HEK293 (cell line): ENCODE data around the gene ABCA7.

Experiments
- FEZF1 ChIP-seq: fragments of 450-650 bp; formaldehyde crosslinking; IDR thresholded peaks from 2 replicates; pipeline ENCODE4 v1.5.1; 2016; ENCODE audit warnings: missing biosample characterization, missing genetic modification characterization
- GLIS2 ChIP-seq: fragments of 450-650 bp; formaldehyde crosslinking; IDR thresholded peaks from 2 replicates; pipeline ENCODE4 v1.5.1; 2016; ENCODE audit warnings: missing biosample characterization, missing genetic modification characterization
- HOXC10 ChIP-seq: sonication (generic); formaldehyde crosslinking; IDR thresholded peaks from 2 replicates; pipeline ENCODE4 v1.8.1; 2023; ENCODE audit warnings: mild to moderate bottlenecking, missing genetic modification reagents
- IKZF3 ChIP-seq: fragments of 450-650 bp; IDR thresholded peaks from 2 replicates; pipeline ENCODE4 v1.5.0; 2018; ENCODE audit warnings: missing biosample characterization, mild to moderate bottlenecking, missing genetic modification characterization, moderate library complexity
- SETDB1 ChIP-seq: IDR thresholded peaks from one replicate; pipeline ENCODE4 v1.6.1; 2017; ENCODE audit warnings: mild to moderate bottlenecking, low read length, moderate library complexity, mixed read lengths; ENCODE audit not compliant: insufficient read length
- WT1 ChIP-seq: fragments of 450-650 bp; formaldehyde crosslinking; IDR thresholded peaks from 2 replicates; pipeline ENCODE4 v1.5.1; 2016; ENCODE audit warnings: missing biosample characterization, missing genetic modification characterization
- YY2 ChIP-seq: fragments of 450-650 bp; formaldehyde crosslinking; IDR thresholded peaks from 2 replicates; pipeline ENCODE4 v1.5.1; 2016; ENCODE audit warnings: missing biosample characterization, missing genetic modification characterization
- ZFP3 ChIP-seq: fragments of 450-650 bp; formaldehyde crosslinking; IDR thresholded peaks from 2 replicates; pipeline ENCODE4 v1.5.1; 2016; ENCODE audit warnings: low read depth, missing biosample characterization, missing genetic modification characterization
- ZFP41 ChIP-seq: fragments of 450-650 bp; formaldehyde crosslinking; IDR thresholded peaks from 2 replicates; pipeline ENCODE4 v1.5.1; 2016; ENCODE audit warnings: missing biosample characterization, missing genetic modification characterization, borderline replicate concordance
- ZNF133 ChIP-seq: fragments of 450-650 bp; formaldehyde crosslinking; IDR thresholded peaks from 2 replicates; pipeline ENCODE4 v1.5.1; 2016; ENCODE audit warnings: missing biosample characterization, missing genetic modification characterization
- ZNF174 ChIP-seq: fragments of 450-650 bp; formaldehyde crosslinking; IDR thresholded peaks from 2 replicates; pipeline ENCODE4 v1.5.0; 2017; ENCODE audit warnings: missing biosample characterization, mild to moderate bottlenecking, missing genetic modification characterization
- ZNF175 ChIP-seq: fragments of 450-650 bp; formaldehyde crosslinking; IDR thresholded peaks from 2 replicates; pipeline ENCODE4 v1.5.1; 2016; ENCODE audit warnings: missing biosample characterization, missing genetic modification characterization
- ZNF19 ChIP-seq: fragments of 450-650 bp; formaldehyde crosslinking; IDR thresholded peaks from 2 replicates; pipeline ENCODE4; 2016; ENCODE audit warnings: missing biosample characterization, missing genetic modification characterization, low read depth
- ZNF248 ChIP-seq: fragments of 450-650 bp; formaldehyde crosslinking; IDR thresholded peaks from 2 replicates; pipeline ENCODE4 v1.5.1; 2017; ENCODE audit warnings: missing biosample characterization, missing genetic modification characterization
- ZNF292 ChIP-seq: fragments of 450-650 bp; formaldehyde crosslinking; IDR thresholded peaks from 2 replicates; pipeline ENCODE4 v1.5.1; 2016; ENCODE audit warnings: low read depth, missing biosample characterization, missing genetic modification characterization, borderline replicate concordance
- ZNF302 ChIP-seq: fragments of 450-650 bp; formaldehyde crosslinking; IDR thresholded peaks from 2 replicates; pipeline ENCODE4 v1.5.1; 2016; ENCODE audit warnings: missing biosample characterization, missing genetic modification characterization, low read depth
- ZNF324 ChIP-seq: fragments of 450-650 bp; formaldehyde crosslinking; IDR thresholded peaks from 2 replicates; pipeline ENCODE4 v1.5.1; 2016; ENCODE audit warnings: missing biosample characterization, missing genetic modification characterization
- ZNF501 ChIP-seq: fragments of 450-650 bp; formaldehyde crosslinking; IDR thresholded peaks from 2 replicates; pipeline ENCODE4 v1.5.1; 2016; ENCODE audit warnings: missing biosample characterization, missing genetic modification characterization
- ZNF561 ChIP-seq: fragments of 450-650 bp; IDR thresholded peaks from 2 replicates; pipeline ENCODE4 v1.5.1; 2018; ENCODE audit warnings: missing biosample characterization, missing genetic modification characterization, borderline replicate concordance
- ZNF571 ChIP-seq: fragments of 450-650 bp; formaldehyde crosslinking; IDR thresholded peaks from 2 replicates; pipeline ENCODE4 v1.5.0; 2017; ENCODE audit warnings: missing biosample characterization, missing genetic modification characterization
- ZNF600 ChIP-seq: fragments of 450-650 bp; formaldehyde crosslinking; IDR thresholded peaks from 2 replicates; pipeline ENCODE4 v1.5.1; 2016; ENCODE audit warnings: missing biosample characterization, missing genetic modification characterization
- ZNF626 ChIP-seq: fragments of 450-650 bp; sonication (Bioruptor Pico); formaldehyde crosslinking; IDR thresholded peaks from 2 replicates; pipeline ENCODE4 v1.5.1; 2018; ENCODE audit warnings: missing biosample characterization, missing genetic modification characterization, inconsistent platforms
- ZNF677 ChIP-seq: fragments of 450-650 bp; IDR thresholded peaks from 2 replicates; pipeline ENCODE4 v1.5.0; 2018; ENCODE audit warnings: missing biosample characterization, mild to moderate bottlenecking, missing genetic modification characterization, moderate library complexity
- ZNF792 ChIP-seq: fragments of 450-650 bp; formaldehyde crosslinking; IDR thresholded peaks from 2 replicates; pipeline ENCODE4 v1.5.1; 2016; ENCODE audit warnings: missing biosample characterization, missing genetic modification characterization
- ZNF843 ChIP-seq: fragments of 450-650 bp; formaldehyde crosslinking; IDR thresholded peaks from 2 replicates; pipeline ENCODE4 v1.5.1; 2016; ENCODE audit warnings: missing biosample characterization, missing genetic modification characterization
- ZSCAN16 ChIP-seq: fragments of 450-650 bp; formaldehyde crosslinking; IDR thresholded peaks from 2 replicates; pipeline ENCODE4 v1.5.1; 2016; ENCODE audit warnings: missing biosample characterization, missing genetic modification characterization
- TF ChIP-seq, protein P1 (sequence below): fragments of 450-650 bp; formaldehyde crosslinking; IDR thresholded peaks from 2 replicates; pipeline ENCODE4 v1.5.1; 2017; ENCODE audit warnings: missing biosample characterization, missing genetic modification characterization
- TF ChIP-seq, protein P2 (sequence below): fragments of 450-650 bp; IDR thresholded peaks from 2 replicates; pipeline ENCODE4 v1.5.1; 2018; ENCODE audit warnings: missing biosample characterization, missing genetic modification characterization
- TF ChIP-seq, protein P3 (sequence below): fragments of 450-650 bp; formaldehyde crosslinking; IDR thresholded peaks from 2 replicates; pipeline ENCODE4 v1.5.1; 2017; ENCODE audit warnings: missing biosample characterization, missing genetic modification characterization
- TF ChIP-seq, protein P4 (sequence below): fragments of 450-650 bp; formaldehyde crosslinking; IDR thresholded peaks from 2 replicates; pipeline ENCODE4 v1.5.1; 2017; ENCODE audit warnings: missing biosample characterization, missing genetic modification characterization
- TF ChIP-seq, protein P5 (sequence below): fragments of 450-650 bp; formaldehyde crosslinking; optimal IDR thresholded peaks from 2 replicates; pipeline ENCODE3; 2016; ENCODE audit warnings: missing biosample characterization, mild to moderate bottlenecking, missing genetic modification characterization
- TF ChIP-seq, protein P6 (sequence below): fragments of 450-650 bp; formaldehyde crosslinking; IDR thresholded peaks from 2 replicates; pipeline ENCODE4 v1.5.1; 2016; ENCODE audit warnings: missing biosample characterization, missing genetic modification characterization

The ABCA7 gene

DNA sequence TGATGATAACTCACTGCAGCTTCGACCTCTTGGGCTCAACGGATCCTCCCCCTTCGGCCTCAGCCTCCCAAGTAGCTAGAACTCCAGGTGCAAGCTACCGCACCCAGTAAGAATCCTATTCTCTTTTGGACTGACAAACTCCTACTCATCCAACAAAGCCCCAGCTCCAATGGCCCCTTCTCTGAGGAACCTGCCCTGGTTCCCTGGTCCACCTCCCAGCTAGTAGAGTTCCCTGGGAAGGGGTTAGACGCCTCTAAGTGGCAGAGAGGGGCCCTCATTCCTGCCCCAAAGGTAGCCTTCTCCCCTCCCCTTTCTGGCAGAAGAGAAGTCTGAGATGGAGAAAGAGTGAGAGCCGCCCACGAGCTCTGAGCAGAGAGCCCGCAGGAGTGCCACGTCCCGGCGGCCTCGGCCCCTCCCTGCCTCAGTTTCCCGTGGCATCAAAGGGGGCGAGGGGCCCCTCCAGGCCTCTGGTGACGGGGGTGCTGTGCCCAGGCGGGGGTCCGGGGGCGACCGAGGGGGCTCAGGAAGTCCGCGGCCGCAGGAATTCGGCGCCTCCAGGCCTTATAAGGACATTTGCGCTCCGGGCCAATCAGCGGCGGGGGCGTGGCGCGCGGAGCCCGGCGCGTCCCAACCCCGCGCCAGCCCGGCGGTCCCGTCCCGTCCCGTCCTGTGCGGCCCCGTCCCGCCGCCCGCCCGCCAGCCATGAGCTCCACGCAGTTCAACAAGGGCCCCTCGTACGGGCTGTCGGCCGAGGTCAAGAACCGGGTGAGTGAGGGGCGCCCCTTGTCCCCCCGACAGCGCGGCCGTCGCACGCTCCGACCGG is 13.7 kb upstream of the ABCA7 start, which contains the start of gene CNN2 (continued):
- TF ChIP-seq, protein P1, sequence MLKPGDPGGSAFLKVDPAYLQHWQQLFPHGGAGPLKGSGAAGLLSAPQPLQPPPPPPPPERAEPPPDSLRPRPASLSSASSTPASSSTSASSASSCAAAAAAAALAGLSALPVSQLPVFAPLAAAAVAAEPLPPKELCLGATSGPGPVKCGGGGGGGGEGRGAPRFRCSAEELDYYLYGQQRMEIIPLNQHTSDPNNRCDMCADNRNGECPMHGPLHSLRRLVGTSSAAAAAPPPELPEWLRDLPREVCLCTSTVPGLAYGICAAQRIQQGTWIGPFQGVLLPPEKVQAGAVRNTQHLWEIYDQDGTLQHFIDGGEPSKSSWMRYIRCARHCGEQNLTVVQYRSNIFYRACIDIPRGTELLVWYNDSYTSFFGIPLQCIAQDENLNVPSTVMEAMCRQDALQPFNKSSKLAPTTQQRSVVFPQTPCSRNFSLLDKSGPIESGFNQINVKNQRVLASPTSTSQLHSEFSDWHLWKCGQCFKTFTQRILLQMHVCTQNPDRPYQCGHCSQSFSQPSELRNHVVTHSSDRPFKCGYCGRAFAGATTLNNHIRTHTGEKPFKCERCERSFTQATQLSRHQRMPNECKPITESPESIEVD: no peak
- TF ChIP-seq, protein P2, sequence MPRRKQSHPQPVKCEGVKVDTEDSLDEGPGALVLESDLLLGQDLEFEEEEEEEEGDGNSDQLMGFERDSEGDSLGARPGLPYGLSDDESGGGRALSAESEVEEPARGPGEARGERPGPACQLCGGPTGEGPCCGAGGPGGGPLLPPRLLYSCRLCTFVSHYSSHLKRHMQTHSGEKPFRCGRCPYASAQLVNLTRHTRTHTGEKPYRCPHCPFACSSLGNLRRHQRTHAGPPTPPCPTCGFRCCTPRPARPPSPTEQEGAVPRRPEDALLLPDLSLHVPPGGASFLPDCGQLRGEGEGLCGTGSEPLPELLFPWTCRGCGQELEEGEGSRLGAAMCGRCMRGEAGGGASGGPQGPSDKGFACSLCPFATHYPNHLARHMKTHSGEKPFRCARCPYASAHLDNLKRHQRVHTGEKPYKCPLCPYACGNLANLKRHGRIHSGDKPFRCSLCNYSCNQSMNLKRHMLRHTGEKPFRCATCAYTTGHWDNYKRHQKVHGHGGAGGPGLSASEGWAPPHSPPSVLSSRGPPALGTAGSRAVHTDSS (tag by site-specific recombination): no peak
- TF ChIP-seq, protein P3, sequence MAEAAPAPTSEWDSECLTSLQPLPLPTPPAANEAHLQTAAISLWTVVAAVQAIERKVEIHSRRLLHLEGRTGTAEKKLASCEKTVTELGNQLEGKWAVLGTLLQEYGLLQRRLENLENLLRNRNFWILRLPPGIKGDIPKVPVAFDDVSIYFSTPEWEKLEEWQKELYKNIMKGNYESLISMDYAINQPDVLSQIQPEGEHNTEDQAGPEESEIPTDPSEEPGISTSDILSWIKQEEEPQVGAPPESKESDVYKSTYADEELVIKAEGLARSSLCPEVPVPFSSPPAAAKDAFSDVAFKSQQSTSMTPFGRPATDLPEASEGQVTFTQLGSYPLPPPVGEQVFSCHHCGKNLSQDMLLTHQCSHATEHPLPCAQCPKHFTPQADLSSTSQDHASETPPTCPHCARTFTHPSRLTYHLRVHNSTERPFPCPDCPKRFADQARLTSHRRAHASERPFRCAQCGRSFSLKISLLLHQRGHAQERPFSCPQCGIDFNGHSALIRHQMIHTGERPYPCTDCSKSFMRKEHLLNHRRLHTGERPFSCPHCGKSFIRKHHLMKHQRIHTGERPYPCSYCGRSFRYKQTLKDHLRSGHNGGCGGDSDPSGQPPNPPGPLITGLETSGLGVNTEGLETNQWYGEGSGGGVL (tag by site-specific recombination): peak; percentile 26; the same call in 1 of the 2 replicates
- peak; percentile 71 for TF ChIP-seq GLIS2 (tag by site-specific recombination)
- no peak for TF ChIP-seq ZNF248 (tag by site-specific recombination)
- TF ChIP-seq FEZF1 (tag by site-specific recombination): no peak
- TF ChIP-seq ZNF792 (tag by site-specific recombination): 0 out of 2 replicates have a peak, but pooled peaks have one; percentile 10
- TF ChIP-seq WT1 (tag by site-specific recombination): peak; percentile 36; the same call in 1 of the 2 replicates
- no peak for TF ChIP-seq ZSCAN16 (tag by site-specific recombination)
- TF ChIP-seq ZNF600 (tag by site-specific recombination): no peak
- TF ChIP-seq ZNF324 (tag by site-specific recombination): no peak
- TF ChIP-seq ZNF677 (tag by site-specific recombination): 0 out of 2 replicates have a peak, but pooled peaks have one; percentile 25
- TF ChIP-seq, protein P4, sequence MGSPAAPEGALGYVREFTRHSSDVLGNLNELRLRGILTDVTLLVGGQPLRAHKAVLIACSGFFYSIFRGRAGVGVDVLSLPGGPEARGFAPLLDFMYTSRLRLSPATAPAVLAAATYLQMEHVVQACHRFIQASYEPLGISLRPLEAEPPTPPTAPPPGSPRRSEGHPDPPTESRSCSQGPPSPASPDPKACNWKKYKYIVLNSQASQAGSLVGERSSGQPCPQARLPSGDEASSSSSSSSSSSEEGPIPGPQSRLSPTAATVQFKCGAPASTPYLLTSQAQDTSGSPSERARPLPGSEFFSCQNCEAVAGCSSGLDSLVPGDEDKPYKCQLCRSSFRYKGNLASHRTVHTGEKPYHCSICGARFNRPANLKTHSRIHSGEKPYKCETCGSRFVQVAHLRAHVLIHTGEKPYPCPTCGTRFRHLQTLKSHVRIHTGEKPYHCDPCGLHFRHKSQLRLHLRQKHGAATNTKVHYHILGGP: no peak
- no peak for TF ChIP-seq ZNF19
- TF ChIP-seq ZNF501 (tag by site-specific recombination): no peak
- TF ChIP-seq HOXC10 (CRISPR knock-in tag): no peak
- TF ChIP-seq ZNF626 (tag by site-specific recombination): no peak
- no peak for TF ChIP-seq ZNF292 (tag by site-specific recombination)
- no peak for TF ChIP-seq ZNF843 (tag by site-specific recombination)
- no peak for TF ChIP-seq ZNF175 (tag by site-specific recombination)
- no peak for TF ChIP-seq ZNF133 (tag by site-specific recombination)
- TF ChIP-seq, protein P5, sequence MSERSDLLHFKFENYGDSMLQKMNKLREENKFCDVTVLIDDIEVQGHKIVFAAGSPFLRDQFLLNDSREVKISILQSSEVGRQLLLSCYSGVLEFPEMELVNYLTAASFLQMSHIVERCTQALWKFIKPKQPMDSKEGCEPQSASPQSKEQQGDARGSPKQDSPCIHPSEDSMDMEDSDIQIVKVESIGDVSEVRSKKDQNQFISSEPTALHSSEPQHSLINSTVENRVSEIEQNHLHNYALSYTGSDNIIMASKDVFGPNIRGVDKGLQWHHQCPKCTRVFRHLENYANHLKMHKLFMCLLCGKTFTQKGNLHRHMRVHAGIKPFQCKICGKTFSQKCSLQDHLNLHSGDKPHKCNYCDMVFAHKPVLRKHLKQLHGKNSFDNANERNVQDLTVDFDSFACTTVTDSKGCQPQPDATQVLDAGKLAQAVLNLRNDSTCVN: peak; percentile 71
- TF ChIP-seq YY2 (tag by site-specific recombination): no peak
- no peak for TF ChIP-seq ZNF174 (tag by site-specific recombination)
- no peak for TF ChIP-seq ZNF571 (tag by site-specific recombination)
- TF ChIP-seq, protein P6, sequence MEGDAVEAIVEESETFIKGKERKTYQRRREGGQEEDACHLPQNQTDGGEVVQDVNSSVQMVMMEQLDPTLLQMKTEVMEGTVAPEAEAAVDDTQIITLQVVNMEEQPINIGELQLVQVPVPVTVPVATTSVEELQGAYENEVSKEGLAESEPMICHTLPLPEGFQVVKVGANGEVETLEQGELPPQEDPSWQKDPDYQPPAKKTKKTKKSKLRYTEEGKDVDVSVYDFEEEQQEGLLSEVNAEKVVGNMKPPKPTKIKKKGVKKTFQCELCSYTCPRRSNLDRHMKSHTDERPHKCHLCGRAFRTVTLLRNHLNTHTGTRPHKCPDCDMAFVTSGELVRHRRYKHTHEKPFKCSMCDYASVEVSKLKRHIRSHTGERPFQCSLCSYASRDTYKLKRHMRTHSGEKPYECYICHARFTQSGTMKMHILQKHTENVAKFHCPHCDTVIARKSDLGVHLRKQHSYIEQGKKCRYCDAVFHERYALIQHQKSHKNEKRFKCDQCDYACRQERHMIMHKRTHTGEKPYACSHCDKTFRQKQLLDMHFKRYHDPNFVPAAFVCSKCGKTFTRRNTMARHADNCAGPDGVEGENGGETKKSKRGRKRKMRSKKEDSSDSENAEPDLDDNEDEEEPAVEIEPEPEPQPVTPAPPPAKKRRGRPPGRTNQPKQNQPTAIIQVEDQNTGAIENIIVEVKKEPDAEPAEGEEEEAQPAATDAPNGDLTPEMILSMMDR (tag by site-specific recombination): no peak
- no peak for TF ChIP-seq ZFP41 (tag by site-specific recombination)
- no peak for TF ChIP-seq ZNF302 (tag by site-specific recombination)
- peak; percentile 100 for TF ChIP-seq ZFP3 (tag by site-specific recombination)
- TF ChIP-seq SETDB1: no peak
- peak; percentile 49; the same call in 1 of the 2 replicates for TF ChIP-seq ZNF561 (tag by site-specific recombination)
- TF ChIP-seq IKZF3 (tag by site-specific recombination): peak; percentile 56
